Measurements from ENCODE around the gene KRT12. TPM values are rescaled to one million over a fixed set of nuclear protein-coding genes. Genes with fewer than 3 reads are reported as not detected.

Gene KRT12
- total and polyA plus RNA-seq, 9 of the 15 experiments (the other 6 are each of a cell fraction or from before 2014, with no cell fraction given), result 0.18 to 7.0 (median 2.2) TPM

DNA sequence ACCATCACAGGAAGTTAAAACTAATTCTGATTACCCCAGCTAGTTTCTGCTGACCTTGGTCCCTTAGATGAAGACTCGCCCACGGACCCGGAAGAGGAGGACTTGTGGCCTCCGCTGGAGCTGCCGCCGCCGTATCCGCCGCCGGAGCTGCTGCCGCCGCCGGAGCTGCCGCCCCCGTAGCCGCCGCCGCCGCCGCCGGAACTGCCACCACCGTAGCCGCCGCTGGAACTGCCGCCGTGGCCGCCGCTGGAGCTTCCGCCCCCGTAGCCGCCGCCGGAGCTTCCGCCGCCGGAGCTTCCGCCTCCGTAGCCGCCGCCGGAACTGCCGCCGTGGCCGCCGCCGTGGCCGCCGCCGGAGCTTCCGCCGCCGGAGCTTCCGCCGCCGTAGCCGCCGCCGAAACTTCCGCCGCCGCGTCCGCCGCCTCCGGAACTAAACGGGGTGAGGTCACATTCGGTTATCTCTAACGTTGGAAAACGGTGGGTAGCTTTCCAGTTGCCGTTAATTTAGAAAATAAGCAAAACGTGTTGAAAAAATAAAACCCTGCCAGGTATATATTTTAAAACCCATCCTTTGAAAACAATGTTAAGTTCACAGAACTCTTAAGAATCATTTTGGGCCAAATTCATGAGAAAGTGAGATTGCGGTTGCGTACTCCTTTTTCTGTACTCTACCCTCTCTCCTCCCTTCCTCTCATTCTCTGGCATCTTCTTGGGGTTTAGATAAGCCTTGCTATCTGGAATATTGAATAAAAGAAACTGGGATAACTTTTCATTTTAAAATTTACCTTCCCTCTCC is 48.1 kb downstream of the KRT12 start (continued):
- TF ChIP-seq, protein P1, sequence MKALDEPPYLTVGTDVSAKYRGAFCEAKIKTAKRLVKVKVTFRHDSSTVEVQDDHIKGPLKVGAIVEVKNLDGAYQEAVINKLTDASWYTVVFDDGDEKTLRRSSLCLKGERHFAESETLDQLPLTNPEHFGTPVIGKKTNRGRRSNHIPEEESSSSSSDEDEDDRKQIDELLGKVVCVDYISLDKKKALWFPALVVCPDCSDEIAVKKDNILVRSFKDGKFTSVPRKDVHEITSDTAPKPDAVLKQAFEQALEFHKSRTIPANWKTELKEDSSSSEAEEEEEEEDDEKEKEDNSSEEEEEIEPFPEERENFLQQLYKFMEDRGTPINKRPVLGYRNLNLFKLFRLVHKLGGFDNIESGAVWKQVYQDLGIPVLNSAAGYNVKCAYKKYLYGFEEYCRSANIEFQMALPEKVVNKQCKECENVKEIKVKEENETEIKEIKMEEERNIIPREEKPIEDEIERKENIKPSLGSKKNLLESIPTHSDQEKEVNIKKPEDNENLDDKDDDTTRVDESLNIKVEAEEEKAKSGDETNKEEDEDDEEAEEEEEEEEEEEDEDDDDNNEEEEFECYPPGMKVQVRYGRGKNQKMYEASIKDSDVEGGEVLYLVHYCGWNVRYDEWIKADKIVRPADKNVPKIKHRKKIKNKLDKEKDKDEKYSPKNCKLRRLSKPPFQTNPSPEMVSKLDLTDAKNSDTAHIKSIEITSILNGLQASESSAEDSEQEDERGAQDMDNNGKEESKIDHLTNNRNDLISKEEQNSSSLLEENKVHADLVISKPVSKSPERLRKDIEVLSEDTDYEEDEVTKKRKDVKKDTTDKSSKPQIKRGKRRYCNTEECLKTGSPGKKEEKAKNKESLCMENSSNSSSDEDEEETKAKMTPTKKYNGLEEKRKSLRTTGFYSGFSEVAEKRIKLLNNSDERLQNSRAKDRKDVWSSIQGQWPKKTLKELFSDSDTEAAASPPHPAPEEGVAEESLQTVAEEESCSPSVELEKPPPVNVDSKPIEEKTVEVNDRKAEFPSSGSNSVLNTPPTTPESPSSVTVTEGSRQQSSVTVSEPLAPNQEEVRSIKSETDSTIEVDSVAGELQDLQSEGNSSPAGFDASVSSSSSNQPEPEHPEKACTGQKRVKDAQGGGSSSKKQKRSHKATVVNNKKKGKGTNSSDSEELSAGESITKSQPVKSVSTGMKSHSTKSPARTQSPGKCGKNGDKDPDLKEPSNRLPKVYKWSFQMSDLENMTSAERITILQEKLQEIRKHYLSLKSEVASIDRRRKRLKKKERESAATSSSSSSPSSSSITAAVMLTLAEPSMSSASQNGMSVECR (CRISPR knock-in tag; IDR thresholded peaks at IDR 0.05), result no peak
- TF ChIP-seq ZNF318 (IDR thresholded peaks at IDR 0.05; ENCODE audit: borderline replicate concordance in 1 of 2, low read depth in 1 of 2) (0 out of 4 replicates have a peak, but pooled peaks of 1 of the 2 experiments have one; percentile 18), ZBTB12 (CRISPR knock-in tag; IDR thresholded peaks at IDR 0.05) (no peak), ZNF644 (tag; IDR thresholded peaks at IDR 0.05; ENCODE audit: low read depth) (no peak), JUNB (CRISPR knock-in tag; conservative IDR thresholded peaks at IDR 0.05) (no peak), MXI1 (IDR thresholded peaks at IDR 0.05; ENCODE audit: low read depth, low read length) (no peak), ZC3H8 (IDR thresholded peaks at IDR 0.05) (no peak), LARP7 (IDR thresholded peaks at IDR 0.05) (no peak), NUFIP1 (IDR thresholded peaks at IDR 0.05; ENCODE audit: partially characterized antibody) (no peak), XRCC5 (IDR thresholded peaks at IDR 0.05; ENCODE audit: low read depth, low read length) (no peak), ELF1 (tag; IDR thresholded peaks at IDR 0.05) (peak; percentile 81)
